Heart left ventricle (tissue), 13 donors: Measurements from ENCODE around the gene PRPS1L1.

Experiments
- CTCF ChIP-seq, 12 donors: fragments of 200-600 bp; sonication (generic) in 4 of 12; IDR thresholded peaks; one replicate each; pipeline versions ENCODE4 v1.5.0 to v1.8.0; 2018 to 2022; ENCODE audit warnings: antibody characterized with exemption in 12 of 12, mild to moderate bottlenecking in 5 of 12
- POLR2A ChIP-seq, 2 donors: fragments of 450-650 bp; IDR thresholded peaks; one replicate each; pipeline ENCODE4 v1.6.1; 2017; ENCODE audit warnings: antibody characterized with exemption in 2 of 2, mild to moderate bottlenecking in 2 of 2, moderate library complexity in 2 of 2
- donor health status: ischemic (EF 13 %, LVEDD 7.1; RV severe dilation, severe dysfunction).
- donor health status: DM: no; HTN: yes; CAD: no.
- donor health status: DM: no; HTN: no; CAD: no.
- donor health status: ischemic (EF 25% LVEDD 6.9; RV normal size, moderate dysfunction).
- donor health status: ischemic (EF 25% LVEDD 5.7; RV mildly dilated, moderate dysfunction).
- donor health status: ischemic (EF 35%, LVEDD 5.7; RV mildly dilated, moderate dysfunction).
- donor health status: nonischemic (EF 11% LVEDD 7.7; RV severe dilation, severe dysfunction).
- donor health status: DM: yes; HTN: yes; CAD: no.
- donor health status: PGD.
- donor health status: ischemic (EF 29% LVEDD 5.4; RV normal size, mild dysfunction).
- donor health status: nonischemic (EF 23%, LVEDD 6.1; RV moderate dilation, normal function).

- TF ChIP-seq POLR2A (IDR thresholded peaks at IDR 0.05), result no peak
- no peak for TF ChIP-seq CTCF (IDR thresholded peaks at IDR 0.05)
Measured at GRCh38 chr7:18046601-18047000, 19.0 kb upstream of the PRPS1L1 start.
